B cell (primary cell): ENCODE measurements around the gene DOK5. TPM values are rescaled to one million over a fixed set of nuclear protein-coding genes. Genes with fewer than 3 reads are reported as not detected.

ENCODE experiments used
- ATAC-seq: fragments of 200-7000 bp; cut with Tn5 transposase; one replicate; pipeline ENCODE4 v1.10.0; 2021; ENCODE audit warnings: low read depth, mild to moderate bottlenecking, moderate number of reproducible peaks, moderate library complexity
- CTCF ChIA-PET: fragments of 350-600 bp; sonication (Branson Sonifier 250); formaldehyde crosslinking; loops from one replicate; lab custom pipeline; 2021; ENCODE audit warnings: antibody characterized with exemption, inconsistent platforms; lab: Charles Lee
- POLR2A ChIA-PET: fragments of 350-600 bp; sonication (Branson Sonifier 250); formaldehyde crosslinking; loops from one replicate; lab custom pipeline; 2021; ENCODE audit warnings: antibody characterized with exemption; lab: Charles Lee
- DNase-seq: peaks from one replicate; pipeline ENCODE4 v3.0.0; 2013
- H2AFZ ChIP-seq: 2 replicates; pipeline ENCODE4 v1.6.1; 2012; ENCODE audit warnings: mild to moderate bottlenecking, low read depth, low read length; ENCODE audit not compliant: insufficient read depth, poor library complexity, severe bottlenecking
- H3K27ac ChIP-seq, 2 donors: 1 replicate in 1 of 2; 2 replicates in 1 of 2; pipeline ENCODE4 v1.5.1; 2012 to 2013; ENCODE audit warnings: low read length in 2 of 2, mild to moderate bottlenecking in 2 of 2, moderate library complexity in 1 of 2
- H3K27me3 ChIP-seq, 4 experiments: fragments of 200-600 bp in 1 of 4; sonication (generic) in 1 of 4; replicated peaks in 1 of 4; 1 replicate in 2 of 4; 2 replicates in 2 of 4; pipeline versions ENCODE4 v1.6.1 to v1.7.0; 2013 to 2016; ENCODE audit warnings: low read length in 3 of 4, mild to moderate bottlenecking in 2 of 4, mixed read lengths in 1 of 4, moderate library complexity in 1 of 4; ENCODE audit not compliant: insufficient read depth in 4 of 4, control insufficient read depth in 3 of 4; ENCODE audit errors: control extremely low read depth in 1 of 4
- H3K36me3 ChIP-seq, 2 experiments: replicated peaks in 1 of 2; 1 replicate in 1 of 2; 2 replicates in 1 of 2; pipeline versions ENCODE4 v1.6.1 to v1.7.1; 2013; ENCODE audit warnings: low read length in 1 of 2; ENCODE audit not compliant: insufficient read depth in 2 of 2, control insufficient read depth in 1 of 2; ENCODE audit errors: control extremely low read depth in 1 of 2, extremely low read depth in 1 of 2
- H3K4me1 ChIP-seq, 2 donors: fragments of 200-600 bp in 1 of 2; sonication (generic) in 1 of 2; 1 replicate in 1 of 2; 2 replicates in 1 of 2; pipeline versions ENCODE4 v1.5.1 to v1.6.1; 2013 to 2017; ENCODE audit warnings: low read length in 2 of 2; ENCODE audit not compliant: control insufficient read depth in 2 of 2, insufficient read depth in 2 of 2
- H3K4me2 ChIP-seq: replicated peaks from 2 replicates; pipeline ENCODE3; 2012; ENCODE audit warnings: mild to moderate bottlenecking, low read depth, low read length; ENCODE audit not compliant: poor library complexity, severe bottlenecking
- H3K4me3 ChIP-seq, 5 experiments: fragments of 200-600 bp in 1 of 5; sonication (generic) in 1 of 5; 1 replicate in 3 of 5; 2 replicates in 2 of 5; pipeline versions ENCODE4 v1.5.1 to v1.7.0; 2011 to 2016; ENCODE audit warnings: low read length in 4 of 5, mild to moderate bottlenecking in 4 of 5, low read depth in 2 of 5, control low read depth in 1 of 5, moderate library complexity in 1 of 5; ENCODE audit not compliant: insufficient read depth in 1 of 5; ENCODE audit errors: control extremely low read depth in 1 of 5, extremely low read depth in 1 of 5
- H3K79me2 ChIP-seq: fragments of 200-600 bp; sonication (generic); one replicate; pipeline ENCODE4 v1.6.0; 2016; ENCODE audit warnings: low read length; ENCODE audit not compliant: control insufficient read depth, insufficient read depth
- H3K9ac ChIP-seq: fragments of 200-600 bp; sonication (generic); 2 replicates; pipeline ENCODE4 v1.6.1; 2017; ENCODE audit warnings: mild to moderate bottlenecking, low read length, moderate library complexity
- H3K9me3 ChIP-seq, 3 donors: one replicate each; pipeline versions ENCODE4 v1.6.1 to v1.7.1; 2013; ENCODE audit warnings: low read length in 2 of 3; ENCODE audit not compliant: control insufficient read depth in 2 of 3, insufficient read depth in 1 of 3; ENCODE audit errors: control extremely low read depth in 1 of 3
- H4K20me1 ChIP-seq: 2 replicates; pipeline ENCODE4 v1.6.0; 2012; ENCODE audit warnings: mild to moderate bottlenecking, low read length; ENCODE audit not compliant: insufficient read depth, control insufficient read depth, poor library complexity, severe bottlenecking
- H3K27ac Mint-ChIP-seq: one replicate; pipeline ENCODE4 v1.8.0; 2021; ENCODE audit warnings: mixed read lengths
- H3K27me3 Mint-ChIP-seq: one replicate; pipeline ENCODE4 v1.8.0; 2021; ENCODE audit warnings: mixed read lengths
- H3K4me1 Mint-ChIP-seq: one replicate; pipeline ENCODE4 v1.8.0; 2021; ENCODE audit warnings: mixed read lengths
- H3K4me3 Mint-ChIP-seq: one replicate; pipeline ENCODE4 v1.8.0; 2021; ENCODE audit warnings: mixed read lengths
- H3K9me3 Mint-ChIP-seq: one replicate; pipeline ENCODE4 v1.8.0; 2022; ENCODE audit warnings: mixed read lengths; ENCODE audit not compliant: insufficient read depth
- EZH2 ChIP-seq: IDR thresholded peaks from 2 replicates; pipeline ENCODE4 v1.6.1; 2012; ENCODE audit warnings: borderline replicate concordance, low read depth, mild to moderate bottlenecking, moderate library complexity, low read length; ENCODE audit not compliant: insufficient read depth, poor library complexity, severe bottlenecking
- WGBS: methylation state at CpG from one replicate; pipeline ENCODE4 v1.1.5; 2013; ENCODE audit warnings: missing lambda C conversion rate; ENCODE audit not compliant: insufficient coverage; 5-methylcytosine and 5-hydroxymethylcytosine counted together
- intact Hi-C: fragments of 100-400 bp; cut with micrococcal nuclease; formaldehyde crosslinking; loops from one replicate; pipeline ENCODE4 v1.10.0; 2022
- polyA plus RNA-seq: library from polyadenylated mRNA; depleted of rRNA; stranded (reverse); fragments of >200 nt; gene quantifications from 2 replicates; pipeline ENCODE4 v1.2.3, GENCODE V29; 2012
- total RNA-seq, 2 donors: library from RNA; stranded (reverse); fragments of 120-200 nt in 1 of 2; gene quantifications; 1 replicate in 1 of 2; 2 replicates in 1 of 2; pipeline versions ENCODE4 v1.2.3 to v1.2.4, GENCODE V29; 2013 to 2022
- TF ChIP-seq, protein P1 (sequence below): fragments of 200-600 bp; IDR thresholded peaks from one replicate; pipeline ENCODE4 v1.8.0; 2022; ENCODE audit warnings: antibody characterized with exemption, mild to moderate bottlenecking

The DOK5 gene
- total and polyA plus RNA-seq, 2 donors (not counting 1 experiment from before 2014, with no cell fraction given): not detected

DNA sequence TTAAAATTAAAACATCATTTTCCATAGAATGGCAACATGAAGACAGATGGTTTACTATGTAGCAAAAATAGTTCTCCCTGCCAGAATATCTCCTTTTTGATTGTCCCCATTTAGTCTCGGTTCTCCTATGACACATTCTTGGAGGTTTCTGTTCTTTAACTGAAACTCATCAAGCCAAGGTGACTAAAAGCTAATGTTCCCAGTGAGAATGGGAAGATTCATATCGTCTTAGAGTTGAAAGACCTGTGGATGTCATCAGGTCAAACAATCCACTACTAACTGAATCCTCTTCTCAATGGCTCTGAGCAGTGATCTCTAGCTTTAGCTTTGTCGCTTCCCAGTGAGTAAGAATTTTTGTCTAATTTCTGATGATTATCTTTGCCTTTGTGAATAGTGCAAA is 1.3 kb upstream of the DOK5 start:
- Histone ChIP-seq H2AFZ (no peak overlapping the region), H3K27ac (no peak overlapping the region), H3K9me3 (peaks cover 0 to 3% (median 0%) of the 10 kb centered on the region in 3 donors), H3K4me2 (no peak overlapping the region), H3K79me2 (no peaks in the 10 kb centered on the region), H3K27me3 (peaks cover 0 to 27% (median 10%) of the 10 kb centered on the region in 4 experiments), H4K20me1 (no peaks in the 10 kb centered on the region), H3K4me3 (no peak overlapping the region), H3K4me1 (no peaks in the 10 kb centered on the region), H3K36me3 (no peaks in the 10 kb centered on the region), H3K9ac (no peak overlapping the region)
- CTCF ChIA-PET: interaction anchor here (1.1 kb wide), 1 partner anchor 9 kb away, joined by 3 read pairs; no protein-coding TSS in a partner anchor
- no peak for DNase-seq
- TF ChIP-seq EZH2: no peak
- TF ChIP-seq, protein P1, sequence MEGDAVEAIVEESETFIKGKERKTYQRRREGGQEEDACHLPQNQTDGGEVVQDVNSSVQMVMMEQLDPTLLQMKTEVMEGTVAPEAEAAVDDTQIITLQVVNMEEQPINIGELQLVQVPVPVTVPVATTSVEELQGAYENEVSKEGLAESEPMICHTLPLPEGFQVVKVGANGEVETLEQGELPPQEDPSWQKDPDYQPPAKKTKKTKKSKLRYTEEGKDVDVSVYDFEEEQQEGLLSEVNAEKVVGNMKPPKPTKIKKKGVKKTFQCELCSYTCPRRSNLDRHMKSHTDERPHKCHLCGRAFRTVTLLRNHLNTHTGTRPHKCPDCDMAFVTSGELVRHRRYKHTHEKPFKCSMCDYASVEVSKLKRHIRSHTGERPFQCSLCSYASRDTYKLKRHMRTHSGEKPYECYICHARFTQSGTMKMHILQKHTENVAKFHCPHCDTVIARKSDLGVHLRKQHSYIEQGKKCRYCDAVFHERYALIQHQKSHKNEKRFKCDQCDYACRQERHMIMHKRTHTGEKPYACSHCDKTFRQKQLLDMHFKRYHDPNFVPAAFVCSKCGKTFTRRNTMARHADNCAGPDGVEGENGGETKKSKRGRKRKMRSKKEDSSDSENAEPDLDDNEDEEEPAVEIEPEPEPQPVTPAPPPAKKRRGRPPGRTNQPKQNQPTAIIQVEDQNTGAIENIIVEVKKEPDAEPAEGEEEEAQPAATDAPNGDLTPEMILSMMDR: no peak
- intact Hi-C loops: no loop called here
- Mint-ChIP-seq H3K4me3 (no peak overlapping the region), H3K27me3 (peaks cover 41% of the 10 kb centered on the region), H3K27ac (no peak overlapping the region), H3K9me3 (no peaks in the 10 kb centered on the region), H3K4me1 (peaks cover 1% of the 10 kb centered on the region)
- ATAC-seq: no peak
- POLR2A ChIA-PET: no interaction called here
- WGBS: no CpG with 5 or more reads among the region's 3 CpGs

DNA sequence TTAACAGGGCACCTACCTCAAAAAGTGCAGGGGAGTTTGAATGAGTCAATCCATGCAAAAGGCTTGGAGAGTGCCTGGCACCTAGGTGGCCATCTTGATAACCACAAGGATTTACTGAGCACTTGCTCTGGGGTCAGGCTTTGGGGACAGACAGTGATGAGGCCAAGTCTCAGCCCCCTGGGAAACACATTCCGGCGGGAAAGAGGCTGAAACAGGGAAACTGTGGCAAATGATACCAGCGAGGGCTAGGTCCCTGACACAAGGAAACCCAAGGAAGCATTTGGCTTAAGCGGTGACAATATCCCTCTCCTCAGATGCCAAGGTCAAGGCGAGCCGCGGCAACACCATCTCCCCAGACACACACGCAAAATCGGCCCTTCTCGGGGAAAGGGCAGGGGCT is 527 bp upstream of the DOK5 start:
- H2AFZ ChIP-seq: no peak overlapping the region
- ChIA-PET POLR2A (no interaction called here), CTCF (no interaction called here)
- no peak overlapping the region for H3K4me2 ChIP-seq
- H3K4me3 Mint-ChIP-seq: no peak overlapping the region
- H3K4me1 ChIP-seq: no peaks in the 10 kb centered on the region
- H3K27ac ChIP-seq: no peak overlapping the region
- H3K27me3 Mint-ChIP-seq: peaks cover 46% of the 10 kb centered on the region
- TF ChIP-seq, protein P1: no peak
- no peak for TF ChIP-seq EZH2
- no peak overlapping the region for H3K27ac Mint-ChIP-seq
- no peaks in the 10 kb centered on the region for H3K79me2 ChIP-seq
- no peak overlapping the region for H3K4me3 ChIP-seq
- H3K4me1 Mint-ChIP-seq: peaks cover 1% of the 10 kb centered on the region
- no peak overlapping the region for H3K9ac ChIP-seq
- H3K36me3 ChIP-seq: no peaks in the 10 kb centered on the region
- H3K27me3 ChIP-seq: peaks cover 0 to 29% (median 11%) of the 10 kb centered on the region in 4 experiments
- WGBS: 38% methylated on average over 4 of the region's 10 CpGs
- DNase-seq (no peak), ATAC-seq (no peak)
- H4K20me1 ChIP-seq: no peaks in the 10 kb centered on the region
- intact Hi-C loops: no loop called here
- H3K9me3 ChIP-seq: peaks cover 0 to 3% (median 0%) of the 10 kb centered on the region in 3 donors
- no peaks in the 10 kb centered on the region for H3K9me3 Mint-ChIP-seq
